GM18517 (cell line): ENCODE data around the gene MAP7.
A peak's percentile ranks its signal among the peaks of the same experiment; 100 is the strongest.

Experiments
- ATAC-seq: cut with Tn5 transposase; IDR thresholded peaks from one replicate; pipeline ENCODE4 v1.9.1; 2021; ENCODE audit warnings: mild to moderate bottlenecking, moderate library complexity; ENCODE audit not compliant: unreplicated experiment

Gene MAP7

DNA sequence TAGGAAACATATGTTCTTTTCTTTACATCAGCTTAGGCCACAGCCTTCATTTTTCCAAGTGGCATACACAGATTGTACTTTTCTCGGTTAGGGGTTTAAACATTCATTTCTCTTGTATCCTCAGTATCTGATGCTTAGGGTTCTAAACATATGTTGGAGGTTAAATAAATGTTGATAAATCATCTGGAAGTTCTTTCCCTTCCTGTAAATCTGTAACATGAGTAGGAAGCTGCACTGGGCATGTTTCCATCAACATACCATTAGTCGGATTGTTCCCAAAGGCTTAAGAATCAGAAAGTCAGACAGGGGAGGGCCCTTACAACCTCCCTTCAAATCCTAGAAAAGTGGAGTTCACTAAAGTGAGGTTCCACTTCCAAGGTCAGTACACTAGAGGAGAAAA lies 205.8 kb downstream of the MAP7 start:
- ATAC-seq = no peak

DNA sequence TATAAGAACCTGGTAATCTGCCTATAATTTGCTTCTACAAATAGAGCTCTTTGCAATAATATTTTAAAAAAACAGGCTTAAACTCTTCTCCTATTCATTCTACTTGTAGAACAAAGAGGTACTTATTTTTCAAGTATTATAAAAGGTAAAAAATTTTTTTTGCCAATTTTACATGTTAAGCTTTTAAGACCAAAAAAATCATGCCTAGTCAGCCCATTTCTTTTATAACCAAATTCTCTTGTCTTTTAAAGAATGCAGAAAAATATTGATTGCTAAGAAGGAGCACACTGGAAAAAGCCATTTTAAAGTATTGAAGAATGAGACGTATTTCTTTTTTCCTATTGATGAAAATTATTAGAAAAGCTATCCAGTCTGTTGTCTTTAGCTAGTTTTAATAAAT lies 206.5 kb downstream of the MAP7 start:
- ATAC-seq = no peak

- no peak for ATAC-seq
These were observed 206.9 kb downstream of the MAP7 start for GRCh38 chr6:136343275-136343674.

- ATAC-seq = no peak
These were observed 208.3 kb downstream of the MAP7 start for GRCh38 chr6:136341967-136342366.

DNA sequence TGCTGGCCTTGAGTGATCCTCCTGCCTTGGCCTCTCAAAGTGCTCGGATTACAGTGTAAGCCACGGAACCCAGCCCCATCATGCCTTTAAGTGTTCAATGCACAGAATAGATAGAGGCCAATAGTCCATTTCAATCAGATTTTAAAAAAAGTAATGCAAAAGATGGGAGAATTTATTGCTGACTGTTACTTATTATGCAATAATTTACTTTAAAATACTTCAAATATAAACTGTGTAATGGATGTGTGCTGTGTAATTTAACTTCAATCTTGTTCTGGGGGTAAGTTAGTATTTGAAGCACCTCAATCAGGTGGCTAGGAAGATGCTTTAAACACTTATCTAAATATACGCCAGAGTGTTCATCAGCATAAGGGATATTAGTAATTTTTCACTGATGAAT lies 208.9 kb downstream of the MAP7 start:
- no peak for ATAC-seq

DNA sequence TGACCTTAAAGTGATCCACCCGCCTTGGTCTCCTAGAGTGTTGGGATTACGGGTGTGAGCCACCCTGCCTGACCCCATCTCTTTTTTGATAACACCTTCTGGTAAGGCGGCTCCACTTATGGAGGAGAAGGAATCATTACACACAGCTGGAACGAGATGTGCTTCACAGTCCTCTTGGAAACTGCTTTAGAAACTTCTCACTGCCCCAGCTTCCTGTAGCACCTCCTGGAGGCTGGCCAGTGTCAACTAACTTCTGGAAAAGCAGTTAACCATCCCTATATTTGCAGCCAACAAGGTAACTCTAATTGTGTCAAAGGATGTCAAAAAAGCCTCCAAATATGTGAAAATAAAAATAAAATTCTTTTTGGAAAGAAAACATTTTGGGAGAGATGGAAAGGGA lies 211.7 kb downstream of the MAP7 start:
- ATAC-seq = no peak

GRCh38 chr6:136337606-136338005 lies 212.6 kb downstream of the MAP7 start:
- ATAC-seq = no peak

DNA sequence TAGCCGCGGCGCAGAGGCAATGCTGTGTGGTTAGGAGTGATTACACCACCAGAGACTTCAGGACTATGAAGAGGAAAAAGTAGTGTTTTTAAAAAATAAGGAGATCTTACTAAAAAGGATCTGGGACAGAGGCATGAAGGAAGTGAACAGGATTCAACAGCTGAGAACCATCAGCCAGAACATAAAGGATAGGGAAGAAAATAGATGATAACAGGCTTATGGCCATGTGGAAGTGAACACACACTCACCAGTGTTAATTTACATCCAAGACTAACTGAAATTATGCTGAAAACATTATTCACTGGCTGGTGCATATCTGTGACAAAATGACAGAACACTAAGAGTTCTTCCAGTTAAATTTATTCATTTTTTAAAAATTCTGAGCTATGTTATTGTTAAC lies 213.1 kb downstream of the MAP7 start:
- no peak for ATAC-seq

GRCh38 chr6:136335736-136336363 lies 214.4 kb downstream of the MAP7 start:
- no peak for ATAC-seq

DNA sequence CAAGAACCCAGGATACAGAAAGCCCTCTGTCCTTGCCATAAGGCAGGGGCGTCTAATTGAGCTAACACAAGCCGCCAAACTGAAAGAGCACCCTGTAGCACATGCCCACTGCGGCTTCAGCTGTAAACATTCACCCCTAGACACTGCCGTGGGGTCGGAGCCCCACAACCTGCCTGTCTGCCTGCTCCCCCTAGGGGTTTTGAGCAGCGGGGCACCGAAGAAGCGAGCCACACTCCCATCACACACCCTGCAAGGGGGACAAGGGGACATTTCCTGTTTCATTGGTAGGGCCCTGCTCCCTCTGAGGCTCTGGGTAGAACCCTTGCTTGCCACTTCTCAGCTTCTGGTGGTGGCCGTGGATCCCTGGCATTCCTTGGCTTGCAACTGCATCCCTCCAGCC lies 215.4 kb downstream of the MAP7 start:
- ATAC-seq = no peak

- no peak for ATAC-seq
These were observed 215.8 kb downstream of the MAP7 start for GRCh38 chr6:136334465-136334846.

GRCh38 chr6:136333824-136334464 lies 216.3 kb downstream of the MAP7 start:
- ATAC-seq = no peak

GRCh38 chr6:136331461-136331860 lies 218.8 kb downstream of the MAP7 start:
- no peak for ATAC-seq

DNA sequence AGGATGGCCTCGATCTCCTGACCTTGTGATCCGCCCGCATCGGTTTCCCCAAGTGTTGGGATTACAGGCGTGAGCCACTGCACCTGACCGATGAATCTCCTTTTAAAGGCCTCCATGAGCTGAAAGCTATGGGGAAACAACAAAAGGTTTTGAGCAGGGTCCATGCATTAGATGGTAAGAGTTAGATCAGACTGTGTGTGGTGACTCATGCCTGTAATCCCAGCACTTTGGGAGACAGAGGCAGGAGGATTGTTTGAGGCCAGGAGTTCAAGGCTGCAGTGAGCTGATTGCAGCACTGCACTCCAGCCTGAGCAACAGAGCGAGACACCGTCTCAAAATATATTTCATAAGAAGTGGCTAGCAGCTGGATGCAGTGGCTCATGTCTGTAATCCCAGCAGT lies 219.6 kb downstream of the MAP7 start:
- ATAC-seq = no peak

- no peak for ATAC-seq
These were observed 224.1 kb downstream of the MAP7 start for GRCh38 chr6:136326038-136326553.

DNA sequence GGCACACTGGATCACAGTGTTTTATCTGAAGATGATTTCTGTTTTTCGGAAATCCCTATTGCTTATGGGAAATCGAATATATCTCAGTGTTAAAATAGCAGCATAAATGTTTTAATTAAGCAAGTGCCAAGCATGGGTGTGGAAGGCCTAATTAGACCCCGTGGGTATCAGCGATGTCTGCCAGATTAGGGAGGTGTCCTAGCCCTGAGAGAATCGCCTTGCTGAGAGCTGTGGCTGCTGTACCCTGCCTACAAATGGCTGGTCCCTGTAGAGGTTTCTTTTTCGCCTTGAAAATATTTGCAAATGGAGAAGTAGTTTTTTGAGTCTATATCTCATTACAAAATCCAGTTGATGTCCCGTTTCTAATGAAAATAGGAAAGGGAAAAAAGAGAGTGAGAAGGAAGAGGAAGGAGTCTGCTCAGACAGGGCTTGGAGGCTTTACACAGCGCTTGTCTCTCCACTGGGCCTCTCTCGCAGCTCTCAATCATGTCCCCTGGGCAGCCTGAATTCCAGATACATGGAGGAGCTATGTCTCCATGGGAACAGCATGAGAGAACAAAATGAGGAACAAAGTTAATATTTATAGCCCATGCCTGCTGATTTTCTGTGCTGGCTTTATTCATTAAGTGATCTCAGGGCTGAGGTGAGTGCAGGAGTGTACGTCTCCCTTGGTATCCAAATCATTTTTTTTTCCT lies 225.4 kb downstream of the MAP7 start:
- no peak for ATAC-seq

DNA sequence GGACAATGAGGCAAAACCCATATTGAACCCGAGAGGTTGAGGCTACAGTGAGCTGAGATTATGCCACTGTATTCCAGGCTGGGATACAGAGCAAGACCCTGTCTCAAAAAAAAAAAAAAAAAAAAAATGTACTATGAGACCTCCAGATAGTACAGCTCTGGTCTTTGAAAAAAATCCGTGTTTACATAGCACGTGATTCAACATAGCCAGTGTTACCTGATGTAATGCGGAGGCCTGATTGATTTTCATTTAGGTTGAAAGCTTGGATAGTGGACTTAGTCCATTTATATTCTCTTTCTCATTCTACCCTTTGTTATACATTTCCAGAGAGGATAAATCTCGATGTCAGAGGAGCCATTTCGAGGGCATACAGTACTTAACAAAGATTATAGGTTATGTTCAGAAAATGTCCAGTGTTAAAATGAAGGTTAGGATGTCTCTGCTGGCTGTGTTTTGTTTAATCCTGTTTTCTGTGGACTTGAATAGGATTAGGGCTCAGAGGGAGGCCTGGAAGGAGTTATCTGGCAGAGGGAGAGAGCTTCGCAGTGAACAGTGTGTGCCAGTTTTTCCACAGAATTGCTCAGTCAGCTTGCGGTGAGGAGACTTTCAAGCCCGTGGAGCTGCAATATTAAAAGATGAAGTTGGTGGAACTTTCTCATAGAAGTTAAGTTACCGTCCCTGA lies 226.7 kb downstream of the MAP7 start:
- no peak for ATAC-seq

- no peak for ATAC-seq
These were observed 230.5 kb downstream of the MAP7 start for GRCh38 chr6:136319732-136320131.

DNA sequence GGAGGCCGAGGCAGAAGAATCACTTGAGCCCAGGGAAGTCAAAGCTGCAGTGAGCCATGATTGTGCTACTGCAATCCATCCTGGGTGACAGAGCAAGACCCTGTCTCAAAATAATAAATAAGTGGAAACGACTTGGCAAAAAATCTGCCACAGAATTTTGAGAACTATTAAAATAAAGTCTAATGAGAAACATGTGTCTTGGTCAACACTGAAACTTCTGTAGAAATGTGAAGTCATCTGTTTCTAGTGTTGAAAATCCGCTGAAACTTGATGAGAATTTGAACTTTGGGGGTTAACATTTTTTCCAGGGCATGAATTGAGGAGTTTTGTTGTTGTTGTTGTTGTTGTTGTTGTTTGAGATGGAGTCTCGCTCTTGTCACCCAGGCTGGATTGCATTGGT lies 231.5 kb downstream of the MAP7 start:
- ATAC-seq = no peak

DNA sequence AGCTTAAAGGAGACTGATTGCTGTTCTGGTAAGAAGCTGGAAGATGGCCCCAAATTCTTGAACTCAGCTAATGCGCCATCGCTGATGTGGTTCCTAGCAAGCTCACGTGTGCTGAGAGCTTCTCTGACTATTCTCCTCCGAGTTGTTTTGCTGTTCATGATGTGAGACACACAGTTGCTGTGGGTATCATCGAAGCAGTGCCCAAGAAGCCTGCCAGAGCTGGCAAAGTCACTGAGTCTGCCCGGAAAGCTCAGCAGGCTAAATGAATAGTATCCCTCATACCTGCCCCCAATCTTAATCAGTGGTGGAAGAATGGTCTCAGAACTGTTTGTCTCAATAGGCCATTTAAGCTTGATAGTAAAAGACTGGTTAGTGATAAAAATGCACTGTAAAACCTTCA lies 232.3 kb downstream of the MAP7 start:
- ATAC-seq = no peak

DNA sequence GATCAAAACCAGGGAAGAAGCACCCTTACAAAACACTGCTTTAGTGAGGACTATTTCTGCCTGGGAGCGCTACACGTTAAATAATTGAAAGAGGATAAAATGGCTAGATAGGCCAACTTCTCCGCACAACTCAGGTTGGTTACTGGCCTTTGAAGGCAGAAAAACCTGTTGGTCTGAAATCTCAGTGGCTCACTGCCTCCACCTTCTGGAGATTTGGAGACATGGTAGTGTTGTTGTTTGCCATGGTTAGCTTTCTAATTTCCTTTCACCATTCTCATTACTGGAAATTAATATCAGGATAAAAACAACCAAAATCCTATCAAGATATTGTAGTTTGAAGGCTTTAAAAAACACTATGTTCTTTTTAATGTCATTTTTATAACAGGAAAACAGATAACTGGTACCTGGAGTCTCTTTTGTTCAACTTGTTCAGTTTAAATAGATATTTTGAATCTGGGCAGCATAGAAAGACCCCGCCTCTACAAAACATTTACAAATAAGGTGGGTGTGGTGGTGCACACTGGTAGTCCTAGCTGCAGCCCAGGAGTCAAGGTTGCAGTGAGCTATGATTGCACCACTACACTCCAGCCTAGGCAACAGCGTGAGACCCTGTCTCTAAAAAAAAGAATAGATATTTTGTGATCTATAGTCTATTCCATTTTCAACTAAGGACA lies 233.1 kb downstream of the MAP7 start:
- peak; percentile 63 for ATAC-seq
